Measurements from ENCODE around the gene LARP1. TPM values are rescaled to one million over a fixed set of nuclear protein-coding genes. Genes with fewer than 3 reads are reported as not detected.

The LARP1 gene
- total and polyA plus RNA-seq, 9 of the 15 experiments (the other 6 are each of a cell fraction or from before 2014, with no cell fraction given): 22.6 to 300 (median 92.0) TPM

DNA sequence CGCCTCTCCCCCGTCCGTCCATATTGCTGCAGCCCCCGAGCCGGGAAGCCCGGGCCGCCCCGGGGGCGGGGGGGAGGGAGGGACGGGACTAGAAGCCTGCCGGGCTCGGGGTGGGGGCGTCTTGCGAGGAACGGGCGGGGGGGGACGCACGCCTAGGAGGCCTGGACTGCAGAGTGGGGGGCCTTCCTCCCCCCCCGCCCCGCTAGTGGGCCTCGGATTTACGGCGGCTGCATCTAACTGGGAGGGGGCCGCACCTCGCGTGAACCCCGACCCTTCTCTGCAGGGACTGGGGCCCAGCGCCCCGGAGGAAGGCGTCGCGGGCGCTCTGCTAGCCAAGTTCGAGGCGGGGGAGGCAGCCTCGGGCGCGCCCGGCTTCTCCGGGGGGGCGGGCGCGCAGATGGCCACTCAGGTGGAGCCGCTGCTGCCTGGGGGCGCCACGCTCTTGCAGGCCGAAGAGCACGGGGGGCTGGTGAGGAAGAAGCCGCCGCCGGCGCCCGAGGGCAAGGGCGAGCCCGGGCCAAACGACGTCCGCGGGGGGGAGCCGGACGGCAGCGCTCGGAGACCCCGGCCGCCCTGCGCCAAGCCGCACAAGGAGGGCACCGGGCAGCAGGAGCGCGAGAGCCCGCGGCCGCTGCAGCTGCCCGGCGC, at the start of gene LARP1 (continued):
- TF ChIP-seq TAF1 (IDR thresholded peaks at IDR 0.05; ENCODE audit: control insufficient read depth, extremely low read depth, insufficient read depth, low read length, severe bottlenecking): peak; percentile 51
- peak; percentile 86 for TF ChIP-seq PCBP1 (IDR thresholded peaks at IDR 0.05; ENCODE audit: low read depth, low read length, poor library complexity, severe bottlenecking)
- TF ChIP-seq ZNF324 (CRISPR knock-in tag; IDR thresholded peaks at IDR 0.05): no peak

DNA sequence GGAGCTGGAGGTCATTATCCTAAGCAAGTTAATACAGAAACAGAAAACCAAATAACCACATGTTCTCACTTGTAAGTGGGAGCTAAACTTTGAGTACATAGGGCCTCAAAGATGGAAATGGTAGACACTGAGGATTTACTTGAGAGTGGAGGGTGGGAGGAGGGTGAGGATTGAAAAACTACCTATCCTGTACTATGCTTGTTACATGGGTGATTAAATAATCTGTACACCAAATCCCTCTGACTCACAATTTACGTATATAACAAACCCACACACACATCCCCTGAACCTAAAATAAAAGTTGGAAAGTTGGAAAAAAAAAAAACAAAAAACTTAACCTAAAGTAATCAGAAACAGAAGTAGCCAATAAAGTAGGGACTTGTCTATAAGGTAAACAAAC, 48.8 kb upstream of the LARP1 start:
- Histone ChIP-seq H3K27ac (ENCODE audit: extremely low read depth, low read depth, low read length) (no peak overlapping the region), H3K9me3 (replicated peaks; ENCODE audit: control insufficient read depth, insufficient read depth, low read depth, low read length) (no peaks in the 10 kb centered on the region), H3K9me1 (ENCODE audit: control insufficient read depth, insufficient read depth, low read length) (no peaks in the 10 kb centered on the region), H3K79me2 (ENCODE audit: control insufficient read depth, insufficient read depth, low read length) (no peaks in the 10 kb centered on the region), H2AFZ (ENCODE audit: low read depth, low read length) (no peak overlapping the region), H3K4me3 (no peak overlapping the region), H4K20me1 (replicated peaks; ENCODE audit: control insufficient read depth, insufficient read depth, low read length) (0 out of 2 replicates have a peak, but pooled peaks cover 3% of the 10 kb centered on the region), H3K27me3 (ENCODE audit: control insufficient read depth in 2 of 2, insufficient read depth in 2 of 2, low read length in 2 of 2) (no peaks in the 10 kb centered on the region), H3K4me2 (ENCODE audit: insufficient read depth, low read length) (no peak overlapping the region), H3K4me1 (replicated peaks in 1 of 2; ENCODE audit: control insufficient read depth in 2 of 2, insufficient read depth in 2 of 2, low read length in 2 of 2) (peaks cover 0 to under 1% of the 10 kb centered on the region in 2 experiments; a peak in 2 of 5 replicates), H3K36me3 (ENCODE audit: control insufficient read depth, insufficient read depth, low read length) (no peaks in the 10 kb centered on the region), H3K9ac (ENCODE audit: insufficient read depth in 1 of 2, low read depth in 2 of 2, low read length in 2 of 2) (no peak overlapping the region)
- FAIRE-seq (no peak), ATAC-seq (no peak), DNase-seq (ENCODE audit: extremely low read depth in 1 of 4, low spot score in 3 of 4) (no peak)
- intact Hi-C loops (cut with micrococcal nuclease) (no loop called here), in situ Hi-C loops (cut with MboI) (no loop called here)
- BruUV-seq (replicated peaks): no TSS peak
- ChIA-PET CTCF (ENCODE audit: low intra/inter-chr PET ratio) (no interaction called here), POLR2A (no interaction called here)
- TF ChIP-seq CBX2 (IDR thresholded peaks at IDR 0.05; ENCODE audit: insufficient read depth, low read length, poor library complexity, severe bottlenecking) (no peak), E2F3 (CRISPR knock-in tag; IDR thresholded peaks at IDR 0.05) (no peak), ZNF584 (CRISPR knock-in tag; IDR thresholded peaks at IDR 0.05; ENCODE audit: low read depth) (no peak), ZNF699 (CRISPR knock-in tag; IDR thresholded peaks at IDR 0.05; ENCODE audit: insufficient replicate concordance) (no peak), RAD21 (CRISPR knock-in tag; conservative IDR thresholded peaks at IDR 0.05 in 1 of 2, IDR thresholded peaks at IDR 0.05 in 1 of 2) (no peak), ESRRA (IDR thresholded peaks at IDR 0.05; ENCODE audit: borderline replicate concordance, low read depth) (no peak)
- TF ChIP-seq, protein P1, sequence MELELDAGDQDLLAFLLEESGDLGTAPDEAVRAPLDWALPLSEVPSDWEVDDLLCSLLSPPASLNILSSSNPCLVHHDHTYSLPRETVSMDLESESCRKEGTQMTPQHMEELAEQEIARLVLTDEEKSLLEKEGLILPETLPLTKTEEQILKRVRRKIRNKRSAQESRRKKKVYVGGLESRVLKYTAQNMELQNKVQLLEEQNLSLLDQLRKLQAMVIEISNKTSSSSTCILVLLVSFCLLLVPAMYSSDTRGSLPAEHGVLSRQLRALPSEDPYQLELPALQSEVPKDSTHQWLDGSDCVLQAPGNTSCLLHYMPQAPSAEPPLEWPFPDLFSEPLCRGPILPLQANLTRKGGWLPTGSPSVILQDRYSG (tag; conservative IDR thresholded peaks at IDR 0.05; ENCODE audit: low read depth): no peak
- TF ChIP-seq, protein P2, sequence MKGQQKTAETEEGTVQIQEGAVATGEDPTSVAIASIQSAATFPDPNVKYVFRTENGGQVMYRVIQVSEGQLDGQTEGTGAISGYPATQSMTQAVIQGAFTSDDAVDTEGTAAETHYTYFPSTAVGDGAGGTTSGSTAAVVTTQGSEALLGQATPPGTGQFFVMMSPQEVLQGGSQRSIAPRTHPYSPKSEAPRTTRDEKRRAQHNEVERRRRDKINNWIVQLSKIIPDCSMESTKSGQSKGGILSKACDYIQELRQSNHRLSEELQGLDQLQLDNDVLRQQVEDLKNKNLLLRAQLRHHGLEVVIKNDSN (CRISPR knock-in tag; IDR thresholded peaks at IDR 0.05): no peak
- 59% methylated on average over 1 of the region's 1 CpG for WGBS (ENCODE audit: insufficient coverage, low coverage, missing lambda C conversion rate)
